ENCODE data around the gene SSTR3.

GRCh38 chr22:37228106-37229011, 16.1 kb upstream of the SSTR3 start:
- TF ChIP-seq CTCF (IDR thresholded peaks at IDR 0.05; ENCODE audit: poor library complexity, severe bottlenecking) (no peak), POLR2AphosphoS5 (IDR thresholded peaks at IDR 0.05) (no peak), EZH2 (IDR thresholded peaks at IDR 0.05; ENCODE audit: borderline replicate concordance, insufficient read depth, low read length, poor library complexity, severe bottlenecking) (no peak), EP300 (conservative IDR thresholded peaks at IDR 0.05; ENCODE audit: poor library complexity, severe bottlenecking) (no peak), SMC3 (conservative IDR thresholded peaks at IDR 0.05; ENCODE audit: poor library complexity) (no peak), REST (IDR thresholded peaks at IDR 0.05; ENCODE audit: borderline replicate concordance) (no peak), RAD21 (conservative IDR thresholded peaks at IDR 0.05) (no peak), TAF1 (IDR thresholded peaks at IDR 0.05; ENCODE audit: low read depth) (no peak), MXI1 (conservative IDR thresholded peaks at IDR 0.05; ENCODE audit: poor library complexity, severe bottlenecking) (no peak)

Data from neural cell (in vitro differentiated cells).